HepG2 (cell line): ENCODE data around the gene CXXC5. TPM values are rescaled to one million over a fixed set of nuclear protein-coding genes. Genes with fewer than 3 reads are reported as not detected.

Experiments
- ELF3 ChIP-seq: IDR thresholded peaks from 2 replicates; pipeline ENCODE4 v1.6.1; 2016; ENCODE audit warnings: missing genetic modification reagents, missing compliant biosample characterization
- MXD1 ChIP-seq: sonication (generic); formaldehyde crosslinking; IDR thresholded peaks from 2 replicates; pipeline ENCODE4 v1.4.0; 2020; ENCODE audit warnings: mild to moderate bottlenecking, missing genetic modification reagents
- RBFOX2 ChIP-seq: fragments of 200-400 bp; formaldehyde crosslinking; IDR thresholded peaks from 2 replicates; pipeline ENCODE4 v1.6.1; 2017; ENCODE audit warnings: low read depth, mild to moderate bottlenecking, low read length
- SETDB1 ChIP-seq: sonication (generic); formaldehyde crosslinking; IDR thresholded peaks from 2 replicates; pipeline ENCODE4 v1.5.1; 2020; ENCODE audit warnings: missing genetic modification reagents, mild to moderate bottlenecking, borderline replicate concordance
- TCF12 ChIP-seq, 2 experiments: fragments of 450-650 bp in 1 of 2; sonication (generic) in 1 of 2; formaldehyde crosslinking in 1 of 2; IDR thresholded peaks; 2 replicates each; pipeline versions ENCODE4 v1.6.1 to v1.8.0; 2017 to 2022; ENCODE audit warnings: antibody characterized with exemption in 1 of 2, mild to moderate bottlenecking in 1 of 2, missing genetic modification reagents in 1 of 2, moderate library complexity in 1 of 2
- ZBTB38 ChIP-seq: sonication (generic); formaldehyde crosslinking; IDR thresholded peaks from 2 replicates; pipeline ENCODE4 v1.5.1; 2020; ENCODE audit warnings: mild to moderate bottlenecking, missing genetic modification reagents
- ZBTB4 ChIP-seq: sonication (generic); formaldehyde crosslinking; IDR thresholded peaks from 2 replicates; pipeline ENCODE4 v1.4.0; 2020; ENCODE audit warnings: missing genetic modification reagents, mild to moderate bottlenecking, borderline replicate concordance
- ZNF326 ChIP-seq: sonication (generic); formaldehyde crosslinking; IDR thresholded peaks from 2 replicates; pipeline ENCODE4 v1.4.0; 2020; ENCODE audit warnings: missing genetic modification reagents, borderline replicate concordance
- ZNF512 ChIP-seq: sonication (generic); formaldehyde crosslinking; IDR thresholded peaks from 2 replicates; pipeline ENCODE4 v1.4.0; 2020; ENCODE audit warnings: mild to moderate bottlenecking, missing genetic modification reagents
- ZNF703 ChIP-seq: sonication (generic); formaldehyde crosslinking; IDR thresholded peaks from 2 replicates; pipeline ENCODE4 v1.5.1; 2020; ENCODE audit warnings: missing genetic modification reagents, mild to moderate bottlenecking, moderate library complexity, borderline replicate concordance
- polyA plus RNA-seq, 8 experiments: library from polyadenylated mRNA; depleted of rRNA in 3 of 8; stranded (reverse) in 7 of 8; unstranded in 1 of 8; fragments of >200 nt; fragmentation: Illumina TruSeq in 4 of 8; extraction: Trizol in 4 of 8; gene quantifications; 2 replicates each; pipeline versions ENCODE4 v1.2.1 to v1.2.3, GENCODE V29; 2011 to 2016; ENCODE audit warnings: low read depth in 4 of 8, missing spikeins in 1 of 8, mixed read lengths in 1 of 8; ENCODE audit not compliant: insufficient read depth in 1 of 8
- total RNA-seq, 5 experiments: library from RNA; depleted of rRNA; stranded (reverse); fragments of >200 nt; fragmentation: Illumina TruSeq; extraction: Trizol; gene quantifications; 2 replicates each; pipeline ENCODE4 v1.2.3, GENCODE V29; 2016; ENCODE audit warnings: low read depth in 1 of 5
- TF ChIP-seq, protein P1 (sequence below): sonication (generic); formaldehyde crosslinking; IDR thresholded peaks from 2 replicates; pipeline ENCODE4 v1.8.1; 2023; ENCODE audit warnings: mild to moderate bottlenecking, missing genetic modification reagents

The CXXC5 gene
- total and polyA plus RNA-seq, 2 of the 13 experiments (the other 11 are each of a cell fraction or from before 2014, with no cell fraction given) = 32.3 to 33.0 TPM

DNA sequence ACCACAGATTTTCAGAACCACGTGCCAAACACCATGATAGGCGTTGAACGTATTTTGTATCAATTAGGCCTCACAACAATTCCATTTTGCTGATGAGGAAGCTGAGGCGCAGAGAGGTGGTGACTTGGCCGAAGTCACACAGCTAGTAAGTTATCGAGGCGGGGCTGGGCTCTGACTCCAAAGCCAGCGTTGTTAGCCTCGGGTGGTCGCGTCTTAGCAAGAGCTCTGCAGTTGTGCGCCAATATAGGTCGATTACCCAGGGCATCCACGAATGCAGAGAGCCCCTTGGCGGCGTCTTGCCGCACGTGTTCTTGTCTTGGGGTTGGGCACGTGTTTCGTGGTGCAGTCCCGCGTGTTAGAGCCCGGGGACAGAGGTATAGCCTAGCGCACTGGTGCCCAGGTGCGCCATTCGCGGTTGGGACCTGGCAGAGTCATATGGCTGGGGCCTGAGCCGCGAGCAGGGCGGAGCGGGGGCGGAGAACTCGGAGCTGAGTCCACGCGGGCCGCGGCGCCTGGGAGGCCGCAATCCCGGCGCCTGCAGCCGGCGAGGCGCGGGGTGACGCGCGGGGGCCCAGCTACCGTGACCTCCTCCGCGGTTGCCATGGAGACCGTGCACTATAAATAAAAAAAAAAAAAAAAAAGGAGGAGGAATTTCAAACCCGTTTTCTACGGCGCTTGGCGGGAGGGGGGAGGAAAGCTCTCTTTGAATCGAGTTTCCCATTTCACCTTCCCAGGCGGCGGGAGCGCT, 62.3 kb downstream of the CXXC5 start (continued):
- TF ChIP-seq ZBTB4 (CRISPR knock-in tag) = peak; percentile 75; the same call in 1 of the 2 replicates
- no peak for TF ChIP-seq ELF3 (CRISPR knock-in tag)
- no peak for TF ChIP-seq ZNF326 (CRISPR knock-in tag)
- peak; percentile 48; the same call in 1 of the 2 replicates for TF ChIP-seq MXD1 (CRISPR knock-in tag)
- no peak for TF ChIP-seq ZNF512 (CRISPR knock-in tag)
- no peak for TF ChIP-seq ZNF703 (CRISPR knock-in tag)
- TF ChIP-seq, protein P1, sequence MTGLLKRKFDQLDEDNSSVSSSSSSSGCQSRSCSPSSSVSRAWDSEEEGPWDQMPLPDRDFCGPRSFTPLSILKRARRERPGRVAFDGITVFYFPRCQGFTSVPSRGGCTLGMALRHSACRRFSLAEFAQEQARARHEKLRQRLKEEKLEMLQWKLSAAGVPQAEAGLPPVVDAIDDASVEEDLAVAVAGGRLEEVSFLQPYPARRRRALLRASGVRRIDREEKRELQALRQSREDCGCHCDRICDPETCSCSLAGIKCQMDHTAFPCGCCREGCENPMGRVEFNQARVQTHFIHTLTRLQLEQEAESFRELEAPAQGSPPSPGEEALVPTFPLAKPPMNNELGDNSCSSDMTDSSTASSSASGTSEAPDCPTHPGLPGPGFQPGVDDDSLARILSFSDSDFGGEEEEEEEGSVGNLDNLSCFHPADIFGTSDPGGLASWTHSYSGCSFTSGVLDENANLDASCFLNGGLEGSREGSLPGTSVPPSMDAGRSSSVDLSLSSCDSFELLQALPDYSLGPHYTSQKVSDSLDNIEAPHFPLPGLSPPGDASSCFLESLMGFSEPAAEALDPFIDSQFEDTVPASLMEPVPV (CRISPR knock-in tag) = peak; percentile 90
- TF ChIP-seq ZBTB38 = peak; percentile 99
- TF ChIP-seq RBFOX2 = 0 out of 2 replicates have a peak, but pooled peaks have one; percentile 22
- TF ChIP-seq SETDB1 (CRISPR knock-in tag) = 0 out of 2 replicates have a peak, but pooled peaks have one; percentile 39
- TF ChIP-seq TCF12 (IDR thresholded peaks at IDR 0.05) = no peak
- TF ChIP-seq TCF12 (CRISPR knock-in tag; IDR thresholded peaks at IDR 0.05) = 0 out of 2 replicates have a peak, but pooled peaks have one; percentile 19
